NCI-H146 (cell line): ENCODE data around the gene SEC14L3.

Source experiments
- DNase-seq: peaks from one replicate; lab custom pipeline; 2025; lab: John Stamatoyannopoulos, UW

SEC14L3 gene

GRCh38 chr22:30444632-30445437 lies 27.0 kb downstream of the SEC14L3 start:
- peak; percentile 72 for DNase-seq

- no peak for DNase-seq
Measured at GRCh38 chr22:30441088-30441487, 30.7 kb downstream of the SEC14L3 start.

GRCh38 chr22:30439836-30440235 lies 32.0 kb downstream of the SEC14L3 start:
- DNase-seq = no peak

GRCh38 chr22:30439226-30439625 lies 32.6 kb downstream of the SEC14L3 start:
- no peak for DNase-seq

GRCh38 chr22:30438559-30438958 lies 33.3 kb downstream of the SEC14L3 start:
- no peak for DNase-seq

- DNase-seq = no peak
Measured at GRCh38 chr22:30436196-30436595, 35.6 kb downstream of the SEC14L3 start.

- DNase-seq = no peak
Measured at GRCh38 chr22:30435674-30436126, 36.1 kb downstream of the SEC14L3 start.

- DNase-seq = no peak
Measured at GRCh38 chr22:30434843-30435242, 37.0 kb downstream of the SEC14L3 start.

- no peak for DNase-seq
Measured at GRCh38 chr22:30433773-30434172, 38.0 kb downstream of the SEC14L3 start.

- DNase-seq = no peak
Measured at GRCh38 chr22:30433227-30433626, 38.6 kb downstream of the SEC14L3 start.

GRCh38 chr22:30432520-30432919 lies 39.3 kb downstream of the SEC14L3 start:
- no peak for DNase-seq

- no peak for DNase-seq
Measured at GRCh38 chr22:30432096-30432495, 39.7 kb downstream of the SEC14L3 start.

GRCh38 chr22:30430933-30431332 lies 40.9 kb downstream of the SEC14L3 start:
- DNase-seq = no peak

- DNase-seq = no peak
Measured at GRCh38 chr22:30429887-30430286, 41.9 kb downstream of the SEC14L3 start.

- DNase-seq = no peak
Measured at GRCh38 chr22:30427871-30428270, 43.9 kb downstream of the SEC14L3 start.

GRCh38 chr22:30426388-30427353 lies 45.1 kb downstream of the SEC14L3 start:
- peak; percentile 57 for DNase-seq

- DNase-seq = peak; percentile 68
Measured at GRCh38 chr22:30425616-30426387, 46.0 kb downstream of the SEC14L3 start, which contains the start of gene MTFP1. Gene MTFP1 (plus strand): TSS chr22:30425768. CDS start chr22:30425880, 112 bp downstream.

GRCh38 chr22:30425327-30425615 lies 46.5 kb downstream of the SEC14L3 start:
- no peak for DNase-seq

- DNase-seq = no peak
Measured at GRCh38 chr22:30424534-30425326, 47.1 kb downstream of the SEC14L3 start.

- peak; percentile 98 for DNase-seq
Measured at GRCh38 chr22:30423959-30424533, 47.8 kb downstream of the SEC14L3 start.
